ENCODE results near the gene TNFRSF1A.

GRCh38 chr12:6328045-6328779 lies 13.7 kb downstream of the TNFRSF1A start:
- TF ChIP-seq CTCF (IDR thresholded peaks at IDR 0.05) (no peak), POLR2A (IDR thresholded peaks at IDR 0.05) (no peak)

All from adrenal gland (tissue), 5 donors.